NT2/D1 (cell line): ENCODE data around the gene XPO6.

Source experiments
- DNase-seq: peaks from one replicate; pipeline ENCODE4 v3.0.0-alpha.2; 2011; ENCODE audit warnings: low read depth, low spot score
- H3K27me3 ChIP-seq: 2 replicates; pipeline ENCODE4 v1.6.0; 2011; ENCODE audit warnings: mild to moderate bottlenecking; ENCODE audit not compliant: insufficient read length, insufficient read depth
- H3K36me3 ChIP-seq: 2 replicates; pipeline ENCODE4 v1.6.1; 2011; ENCODE audit warnings: mild to moderate bottlenecking, low read length, mixed read lengths; ENCODE audit not compliant: insufficient read depth, insufficient read length
- H3K4me1 ChIP-seq: 2 replicates; pipeline ENCODE4 v1.5.1; 2011; ENCODE audit not compliant: insufficient read depth, insufficient read length
- H3K4me3 ChIP-seq: 2 replicates; pipeline ENCODE4 v1.5.1; 2011; ENCODE audit warnings: low read depth; ENCODE audit not compliant: insufficient read length
- H3K9ac ChIP-seq: 2 replicates; pipeline ENCODE4 v1.6.0; 2011; ENCODE audit warnings: low read depth; ENCODE audit not compliant: insufficient read length
- H3K9me3 ChIP-seq: 2 replicates; pipeline ENCODE4 v1.5.1; 2011; ENCODE audit warnings: mild to moderate bottlenecking, low read length; ENCODE audit not compliant: insufficient read depth
- SUZ12 ChIP-seq: IDR thresholded peaks from 2 replicates; pipeline ENCODE4 v1.6.1; 2011; ENCODE audit not compliant: insufficient read length, insufficient read depth; ENCODE audit errors: extremely low read depth
- YY1 ChIP-seq: IDR thresholded peaks from 2 replicates; pipeline ENCODE4 v1.6.1; 2011; ENCODE audit not compliant: insufficient read length, insufficient read depth
- ZNF274 ChIP-seq: IDR thresholded peaks from 2 replicates; pipeline ENCODE4 v1.6.1; 2011; ENCODE audit warnings: mild to moderate bottlenecking, low read depth, low read length

The XPO6 gene

GRCh38 chr16:28131181-28131580 lies 80.6 kb downstream of the XPO6 start:
- Histone ChIP-seq H3K4me3 (no peak overlapping the region), H3K36me3 (peaks cover 93% of the 10 kb centered on the region), H3K4me1 (no peaks in the 10 kb centered on the region), H3K27me3 (no peaks in the 10 kb centered on the region), H3K9ac (no peak overlapping the region), H3K9me3 (no peaks in the 10 kb centered on the region)
- DNase-seq, result no peak
- no peak for TF ChIP-seq SUZ12
- no peak for TF ChIP-seq ZNF274
- no peak for TF ChIP-seq YY1

GRCh38 chr16:28130099-28131088 lies 81.4 kb downstream of the XPO6 start:
- no peaks in the 10 kb centered on the region for H3K27me3 ChIP-seq
- H3K9me3 ChIP-seq, result no peaks in the 10 kb centered on the region
- no peak for DNase-seq
- H3K4me3 ChIP-seq, result no peak overlapping the region
- H3K36me3 ChIP-seq, result peaks cover 99% of the 10 kb centered on the region
- no peaks in the 10 kb centered on the region for H3K4me1 ChIP-seq
- H3K9ac ChIP-seq, result no peak overlapping the region
- no peak for TF ChIP-seq YY1
- no peak for TF ChIP-seq ZNF274
- no peak for TF ChIP-seq SUZ12

- Histone ChIP-seq H3K9me3 (no peaks in the 10 kb centered on the region), H3K36me3 (peaks cover 96% of the 10 kb centered on the region), H3K4me3 (no peak overlapping the region), H3K9ac (no peak overlapping the region), H3K4me1 (no peaks in the 10 kb centered on the region), H3K27me3 (no peaks in the 10 kb centered on the region)
- DNase-seq, result no peak
- TF ChIP-seq SUZ12, result no peak
- no peak for TF ChIP-seq ZNF274
These were observed 84.8 kb downstream of the XPO6 start for GRCh38 chr16:28126684-28127620.

GRCh38 chr16:28125592-28125991 lies 86.2 kb downstream of the XPO6 start:
- DNase-seq, result no peak
- no peak overlapping the region for H3K4me3 ChIP-seq
- TF ChIP-seq SUZ12, result no peak
- H3K9ac ChIP-seq, result no peak overlapping the region
- H3K27me3 ChIP-seq, result no peaks in the 10 kb centered on the region
- peaks cover 96% of the 10 kb centered on the region for H3K36me3 ChIP-seq
- H3K4me1 ChIP-seq, result no peaks in the 10 kb centered on the region
- H3K9me3 ChIP-seq, result no peaks in the 10 kb centered on the region

GRCh38 chr16:28121527-28121926 lies 90.2 kb downstream of the XPO6 start:
- no peaks in the 10 kb centered on the region for H3K4me1 ChIP-seq
- H3K36me3 ChIP-seq, result peaks cover 88% of the 10 kb centered on the region
- H3K9me3 ChIP-seq, result no peaks in the 10 kb centered on the region
- DNase-seq, result no peak
- H3K9ac ChIP-seq, result no peak overlapping the region
- H3K4me3 ChIP-seq, result no peak overlapping the region
- no peaks in the 10 kb centered on the region for H3K27me3 ChIP-seq
- TF ChIP-seq ZNF274, result no peak
- no peak for TF ChIP-seq SUZ12
- no peak for TF ChIP-seq YY1

DNA sequence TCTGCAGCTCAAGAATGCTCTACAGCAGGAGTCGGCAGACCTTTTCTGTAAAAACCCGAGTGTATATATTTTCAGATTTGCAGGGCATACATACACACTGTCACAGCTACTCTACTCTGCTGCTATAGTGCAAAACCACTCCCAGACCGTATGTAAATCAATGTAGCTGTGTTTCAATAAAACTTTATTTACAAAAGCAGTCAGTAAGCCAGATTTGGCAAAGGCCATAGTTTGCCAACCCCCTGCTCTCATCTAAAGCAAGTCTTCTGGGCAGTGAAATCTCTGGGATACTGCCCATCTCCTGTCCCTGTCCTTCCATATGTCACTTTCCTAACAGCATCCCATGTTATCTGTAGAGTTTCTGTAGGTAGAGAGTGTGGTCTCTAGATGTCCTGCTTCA lies 91.0 kb downstream of the XPO6 start:
- DNase-seq, result no peak
- Histone ChIP-seq H3K9me3 (no peaks in the 10 kb centered on the region), H3K9ac (no peak overlapping the region), H3K4me1 (no peaks in the 10 kb centered on the region), H3K36me3 (peaks cover 87% of the 10 kb centered on the region), H3K4me3 (no peak overlapping the region), H3K27me3 (no peaks in the 10 kb centered on the region)
- TF ChIP-seq SUZ12 (no peak), ZNF274 (no peak), YY1 (no peak)

GRCh38 chr16:28118637-28119036 lies 93.1 kb downstream of the XPO6 start:
- DNase-seq, result no peak
- no peaks in the 10 kb centered on the region for H3K9me3 ChIP-seq
- H3K4me1 ChIP-seq, result no peaks in the 10 kb centered on the region
- H3K9ac ChIP-seq, result no peak overlapping the region
- H3K4me3 ChIP-seq, result no peak overlapping the region
- H3K36me3 ChIP-seq, result peaks cover 90% of the 10 kb centered on the region
- H3K27me3 ChIP-seq, result no peaks in the 10 kb centered on the region
- no peak for TF ChIP-seq YY1
- no peak for TF ChIP-seq SUZ12
- TF ChIP-seq ZNF274, result no peak
